ENCODE results near the gene GALNT4.

GALNT4 gene

DNA sequence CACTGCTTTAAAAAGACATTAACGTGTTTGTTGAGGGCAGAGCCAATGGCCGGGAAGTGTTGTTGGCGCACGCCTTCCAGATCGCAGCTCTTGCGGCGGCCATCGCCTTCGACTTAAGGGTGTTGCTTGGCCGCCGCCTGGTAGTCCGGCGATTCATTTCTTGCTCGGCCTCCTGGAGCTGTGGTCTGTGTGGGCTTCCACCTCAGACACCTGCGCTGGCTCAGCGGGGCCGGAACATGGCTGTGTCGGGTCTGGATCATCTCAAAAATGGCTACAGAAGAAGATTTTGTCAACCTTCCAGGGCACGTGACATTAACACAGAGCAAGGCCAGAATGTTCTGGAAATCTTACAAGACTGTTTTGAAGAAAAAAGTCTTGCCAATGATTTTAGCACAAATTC lies 24.7 kb downstream of the GALNT4 start:
- TF ChIP-seq, protein P1, sequence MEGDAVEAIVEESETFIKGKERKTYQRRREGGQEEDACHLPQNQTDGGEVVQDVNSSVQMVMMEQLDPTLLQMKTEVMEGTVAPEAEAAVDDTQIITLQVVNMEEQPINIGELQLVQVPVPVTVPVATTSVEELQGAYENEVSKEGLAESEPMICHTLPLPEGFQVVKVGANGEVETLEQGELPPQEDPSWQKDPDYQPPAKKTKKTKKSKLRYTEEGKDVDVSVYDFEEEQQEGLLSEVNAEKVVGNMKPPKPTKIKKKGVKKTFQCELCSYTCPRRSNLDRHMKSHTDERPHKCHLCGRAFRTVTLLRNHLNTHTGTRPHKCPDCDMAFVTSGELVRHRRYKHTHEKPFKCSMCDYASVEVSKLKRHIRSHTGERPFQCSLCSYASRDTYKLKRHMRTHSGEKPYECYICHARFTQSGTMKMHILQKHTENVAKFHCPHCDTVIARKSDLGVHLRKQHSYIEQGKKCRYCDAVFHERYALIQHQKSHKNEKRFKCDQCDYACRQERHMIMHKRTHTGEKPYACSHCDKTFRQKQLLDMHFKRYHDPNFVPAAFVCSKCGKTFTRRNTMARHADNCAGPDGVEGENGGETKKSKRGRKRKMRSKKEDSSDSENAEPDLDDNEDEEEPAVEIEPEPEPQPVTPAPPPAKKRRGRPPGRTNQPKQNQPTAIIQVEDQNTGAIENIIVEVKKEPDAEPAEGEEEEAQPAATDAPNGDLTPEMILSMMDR (IDR thresholded peaks at IDR 0.05; ENCODE audit: poor library complexity, severe bottlenecking), result no peak
- Histone ChIP-seq H3K27me3 (ENCODE audit: insufficient read depth, poor library complexity, severe bottlenecking) (no peaks in the 10 kb centered on the region), H3K36me3 (ENCODE audit: low read depth) (peaks cover 11% of the 10 kb centered on the region), H3K27ac (ENCODE audit: poor library complexity, severe bottlenecking) (no peak overlapping the region), H3K9me3 (ENCODE audit: severe bottlenecking) (no peaks in the 10 kb centered on the region), H3K4me1 (ENCODE audit: insufficient read depth, poor library complexity, severe bottlenecking) (no peaks in the 10 kb centered on the region), H3K4me3 (ENCODE audit: severe bottlenecking) (no peak overlapping the region)
- DNase-seq (ENCODE audit: low spot score) (no peak), ATAC-seq (ENCODE audit: low read depth) (no peak)

DNA sequence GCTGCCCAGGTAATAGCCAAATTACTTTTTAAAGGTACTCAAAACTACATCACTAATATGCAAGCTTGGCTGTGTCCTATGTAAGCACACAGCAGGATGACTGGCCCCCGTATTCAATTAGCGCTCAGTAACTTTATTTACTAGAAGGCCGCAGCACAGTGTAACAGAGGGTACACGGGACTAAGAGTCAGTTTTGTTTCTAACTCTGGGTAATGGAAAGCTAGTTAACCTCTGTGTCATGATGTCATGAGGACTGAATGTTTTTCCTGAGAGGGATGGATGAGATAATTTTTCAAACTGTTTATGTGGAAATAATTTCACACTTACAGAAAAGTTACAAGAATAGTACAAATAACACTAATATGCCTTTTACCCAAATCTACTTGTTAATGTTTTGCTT lies 27.1 kb downstream of the GALNT4 start:
- Histone ChIP-seq H3K4me3 (ENCODE audit: severe bottlenecking) (no peak overlapping the region), H3K27ac (ENCODE audit: poor library complexity, severe bottlenecking) (no peak overlapping the region), H3K27me3 (ENCODE audit: insufficient read depth, poor library complexity, severe bottlenecking) (no peaks in the 10 kb centered on the region), H3K4me1 (ENCODE audit: insufficient read depth, poor library complexity, severe bottlenecking) (no peaks in the 10 kb centered on the region), H3K9me3 (ENCODE audit: severe bottlenecking) (no peaks in the 10 kb centered on the region), H3K36me3 (ENCODE audit: low read depth) (peaks cover 11% of the 10 kb centered on the region)
- TF ChIP-seq, protein P1 (IDR thresholded peaks at IDR 0.05; ENCODE audit: poor library complexity, severe bottlenecking), result no peak
- DNase-seq (ENCODE audit: low spot score), result no peak
- ATAC-seq (ENCODE audit: low read depth), result no peak

DNA sequence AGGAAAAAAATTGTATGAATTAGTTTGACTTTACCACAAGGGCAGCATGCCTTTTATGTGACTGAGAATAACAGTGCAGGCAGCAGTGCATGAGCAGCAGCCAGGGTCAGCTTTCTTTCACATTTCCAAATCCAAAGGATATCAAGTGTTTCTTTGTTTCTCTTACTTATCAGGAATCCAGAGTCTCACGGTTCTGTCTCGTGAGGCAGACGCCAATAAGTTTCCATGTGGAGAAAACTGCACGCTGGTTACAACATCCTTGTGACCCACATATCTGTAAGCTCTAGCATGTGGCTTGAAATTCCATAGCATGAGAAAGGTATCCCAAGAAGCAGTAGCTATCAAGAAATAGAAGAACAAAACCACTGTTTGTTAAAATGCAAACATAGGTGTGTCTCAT lies 27.6 kb downstream of the GALNT4 start:
- Histone ChIP-seq H3K4me3 (ENCODE audit: severe bottlenecking) (no peak overlapping the region), H3K27me3 (ENCODE audit: insufficient read depth, poor library complexity, severe bottlenecking) (no peaks in the 10 kb centered on the region), H3K36me3 (ENCODE audit: low read depth) (peaks cover 11% of the 10 kb centered on the region), H3K27ac (ENCODE audit: poor library complexity, severe bottlenecking) (no peak overlapping the region), H3K4me1 (ENCODE audit: insufficient read depth, poor library complexity, severe bottlenecking) (no peaks in the 10 kb centered on the region), H3K9me3 (ENCODE audit: severe bottlenecking) (no peaks in the 10 kb centered on the region)
- DNase-seq (ENCODE audit: low spot score) (no peak), ATAC-seq (ENCODE audit: low read depth) (no peak)
- TF ChIP-seq, protein P1 (IDR thresholded peaks at IDR 0.05; ENCODE audit: poor library complexity, severe bottlenecking), result no peak

DNA sequence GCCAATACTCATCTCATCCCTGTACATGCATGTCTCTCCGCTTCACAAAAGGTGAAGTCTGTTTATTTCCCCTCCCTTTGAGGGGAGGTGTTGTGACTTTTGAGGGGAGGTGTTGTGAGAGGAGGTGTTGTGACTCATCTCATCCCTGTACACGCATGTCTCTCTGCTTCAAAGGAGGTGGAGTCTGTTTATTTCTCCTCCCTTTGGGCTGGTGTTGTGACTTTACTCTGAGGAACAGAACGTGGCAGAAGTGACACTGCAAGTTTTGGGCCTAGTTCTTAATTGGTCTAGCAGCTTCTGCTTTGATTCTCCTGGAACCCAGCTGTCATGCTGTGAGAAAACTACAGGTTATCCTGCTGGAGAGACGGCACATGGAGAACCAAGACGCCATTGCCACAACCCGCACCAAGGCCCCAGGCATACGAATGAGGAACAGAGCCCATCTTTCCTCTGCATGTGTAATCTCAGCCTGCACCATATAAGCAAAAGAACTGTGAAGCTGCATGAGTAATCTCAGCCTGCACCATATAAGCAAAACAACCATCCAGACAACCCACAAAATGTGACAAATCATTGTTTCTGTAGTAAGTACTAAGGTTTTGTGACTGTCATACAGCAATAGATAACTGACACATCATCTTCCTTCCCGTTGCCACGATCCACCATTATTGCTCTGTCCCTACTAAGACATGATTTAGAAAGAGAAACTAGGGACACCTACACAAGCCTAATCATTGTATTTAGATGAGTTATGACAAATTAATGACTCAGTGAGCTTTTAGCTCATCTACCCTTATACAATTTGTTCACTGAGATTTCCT lies 30.0 kb downstream of the GALNT4 start:
- TF ChIP-seq, protein P1 (IDR thresholded peaks at IDR 0.05; ENCODE audit: poor library complexity, severe bottlenecking), result no peak
- Histone ChIP-seq H3K4me1 (ENCODE audit: insufficient read depth, poor library complexity, severe bottlenecking) (no peaks in the 10 kb centered on the region), H3K27me3 (ENCODE audit: insufficient read depth, poor library complexity, severe bottlenecking) (no peaks in the 10 kb centered on the region), H3K36me3 (ENCODE audit: low read depth) (peaks cover 11% of the 10 kb centered on the region), H3K27ac (ENCODE audit: poor library complexity, severe bottlenecking) (no peak overlapping the region), H3K4me3 (ENCODE audit: severe bottlenecking) (no peak overlapping the region), H3K9me3 (ENCODE audit: severe bottlenecking) (no peaks in the 10 kb centered on the region)
- DNase-seq (ENCODE audit: low spot score) (no peak), ATAC-seq (ENCODE audit: low read depth) (no peak)

DNA sequence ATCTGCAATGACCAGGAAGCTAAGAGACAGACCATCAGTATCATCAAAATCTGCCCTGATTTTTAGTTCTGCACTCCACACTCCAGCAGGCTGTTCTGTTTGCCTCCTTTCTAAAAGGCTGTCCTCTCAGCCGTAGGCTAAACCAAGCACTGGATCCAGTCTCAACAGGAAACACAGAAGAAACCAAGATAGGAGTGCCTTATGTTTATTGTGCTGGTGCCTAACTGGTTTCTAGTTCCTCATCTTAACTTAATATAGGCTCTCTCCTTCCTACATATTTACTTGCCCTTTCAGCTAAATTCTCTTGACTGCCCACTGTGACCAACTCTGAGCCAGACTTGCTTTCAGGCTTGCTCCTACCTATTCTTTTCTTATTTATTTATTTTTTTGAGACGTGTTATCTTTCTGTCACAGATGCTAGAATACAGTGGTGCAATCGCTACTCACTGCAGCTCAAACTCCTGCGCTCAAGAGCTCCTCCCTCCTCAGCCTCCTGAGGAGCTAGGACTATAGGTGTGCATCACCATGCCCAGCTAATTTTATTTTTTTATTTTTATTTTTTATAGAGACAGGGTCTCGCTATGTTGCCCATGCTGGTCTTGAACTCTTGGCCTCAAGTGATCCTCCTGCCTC lies 30.8 kb downstream of the GALNT4 start:
- Histone ChIP-seq H3K4me1 (ENCODE audit: insufficient read depth, poor library complexity, severe bottlenecking) (no peaks in the 10 kb centered on the region), H3K9me3 (ENCODE audit: severe bottlenecking) (no peaks in the 10 kb centered on the region), H3K36me3 (ENCODE audit: low read depth) (peaks cover 11% of the 10 kb centered on the region), H3K4me3 (ENCODE audit: severe bottlenecking) (no peak overlapping the region), H3K27ac (ENCODE audit: poor library complexity, severe bottlenecking) (no peak overlapping the region), H3K27me3 (ENCODE audit: insufficient read depth, poor library complexity, severe bottlenecking) (no peaks in the 10 kb centered on the region)
- ATAC-seq (ENCODE audit: low read depth), result no peak
- no peak for DNase-seq (ENCODE audit: low spot score)
- TF ChIP-seq, protein P1 (IDR thresholded peaks at IDR 0.05; ENCODE audit: poor library complexity, severe bottlenecking), result no peak
